ENCODE measurements around the gene DLGAP5. TPM values are rescaled to one million over a fixed set of nuclear protein-coding genes. Genes with fewer than 3 reads are reported as not detected.
A peak's percentile ranks its signal among the peaks of the same experiment; 100 is the strongest.

The DLGAP5 gene
- total and polyA plus RNA-seq, 2 of the 4 experiments (the other 2 are of a cell fraction), result 14.9 to 19.0 TPM

DNA sequence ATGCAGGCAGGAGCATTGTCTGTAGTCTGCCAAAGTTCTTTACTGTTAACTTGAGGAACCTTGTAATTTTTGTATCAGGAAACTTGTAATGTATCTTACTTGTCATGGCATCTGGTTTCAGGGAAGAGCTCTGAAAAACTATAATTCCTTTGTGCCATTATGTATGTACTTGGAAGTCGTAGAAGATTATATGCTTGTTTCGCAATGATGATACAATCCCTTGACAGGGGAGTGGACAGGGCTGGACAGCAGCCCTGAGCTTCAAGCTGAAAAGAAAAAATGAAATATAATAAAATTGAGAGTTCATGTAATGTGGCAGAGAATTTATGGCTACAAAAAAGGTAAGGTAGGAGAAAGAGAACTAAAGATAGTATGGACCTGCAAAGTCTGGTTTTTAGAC is 7.4 kb upstream of the DLGAP5 start:
- TF ChIP-seq RAD21 (IDR thresholded peaks at IDR 0.05; ENCODE audit: low read length), result no peak
- no peak for TF ChIP-seq BHLHE40 (IDR thresholded peaks at IDR 0.05; ENCODE audit: low read depth, low read length)
- no peak for TF ChIP-seq MXI1 (IDR thresholded peaks at IDR 0.05; ENCODE audit: borderline replicate concordance, low read depth, low read length)
- TF ChIP-seq RCOR1 (IDR thresholded peaks at IDR 0.05; ENCODE audit: insufficient replicate concordance, low read length), result no peak
- TF ChIP-seq, protein P1, sequence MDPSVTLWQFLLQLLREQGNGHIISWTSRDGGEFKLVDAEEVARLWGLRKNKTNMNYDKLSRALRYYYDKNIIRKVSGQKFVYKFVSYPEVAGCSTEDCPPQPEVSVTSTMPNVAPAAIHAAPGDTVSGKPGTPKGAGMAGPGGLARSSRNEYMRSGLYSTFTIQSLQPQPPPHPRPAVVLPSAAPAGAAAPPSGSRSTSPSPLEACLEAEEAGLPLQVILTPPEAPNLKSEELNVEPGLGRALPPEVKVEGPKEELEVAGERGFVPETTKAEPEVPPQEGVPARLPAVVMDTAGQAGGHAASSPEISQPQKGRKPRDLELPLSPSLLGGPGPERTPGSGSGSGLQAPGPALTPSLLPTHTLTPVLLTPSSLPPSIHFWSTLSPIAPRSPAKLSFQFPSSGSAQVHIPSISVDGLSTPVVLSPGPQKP (IDR thresholded peaks at IDR 0.05; ENCODE audit: borderline replicate concordance, low read depth, low read length), result no peak
- TF ChIP-seq NFE2L2 (IDR thresholded peaks at IDR 0.05; ENCODE audit: low read depth, low read length), result no peak
- TF ChIP-seq SMC3 (IDR thresholded peaks at IDR 0.05; ENCODE audit: low read depth, low read length), result no peak
- peak; percentile 79 for TF ChIP-seq CEBPB (IDR thresholded peaks at IDR 0.05; ENCODE audit: low read depth, low read length)
- no peak overlapping the region for H3K56ac ChIP-seq (ENCODE audit: extremely low read depth, insufficient read depth, low read length)
- no peak overlapping the region for H3K23ac ChIP-seq (ENCODE audit: low read depth, low read length)
- in situ Hi-C loops (cut with MboI; ENCODE audit: low sequenced_read_pairs) (no loop called here), intact Hi-C loops (cut with micrococcal nuclease) (no loop called here), dilution Hi-C loops (cut with HindIII; ENCODE audit: low sequenced_read_pairs, unreplicated experiment) (no loop called here)
- H2BK20ac ChIP-seq (ENCODE audit: low read depth, low read length), result no peak overlapping the region
- ChIA-PET POLR2A (ENCODE audit: unreplicated experiment) (no interaction called here), CTCF (no interaction called here)
- H4K20me1 ChIP-seq (ENCODE audit: insufficient read depth, low read length), result no peaks in the 10 kb centered on the region
- H2BK120ac ChIP-seq (ENCODE audit: low read depth, low read length), result no peak overlapping the region
- BruUV-seq (replicated peaks), result no TSS peak
- no peak overlapping the region for H4K8ac ChIP-seq (ENCODE audit: low read depth in 2 of 2, low read length in 2 of 2)
- H3K9me3 ChIP-seq (ENCODE audit: control insufficient read depth, insufficient read depth, low read length), result no peaks in the 10 kb centered on the region
- no peak for ATAC-seq (ENCODE audit: low read depth)
- no peak overlapping the region for H2AFZ ChIP-seq (replicated peaks; ENCODE audit: low read length, poor library complexity)
- H3K27me3 ChIP-seq (ENCODE audit: control insufficient read depth, insufficient read depth, low read length), result no peaks in the 10 kb centered on the region
- H4K91ac ChIP-seq (ENCODE audit: insufficient read depth, low read depth, low read length), result no peak overlapping the region
- peak; percentile 24 for DNase-seq
- no peaks in the 10 kb centered on the region for H3K4me1 ChIP-seq (ENCODE audit: control insufficient read depth, insufficient read depth, low read length)
- no peak overlapping the region for H2AK9ac ChIP-seq (replicated peaks; ENCODE audit: low read depth, low read length, poor library complexity)
- no peak overlapping the region for H2BK5ac ChIP-seq (ENCODE audit: low read depth, low read length, poor library complexity, severe bottlenecking)
- WGBS, 2 experiments (ENCODE audit: extremely low coverage in 2 of 2, insufficient read length in 1 of 2), result 42% methylated on average over 2 of the region's 2 CpGs; no CpG with 5 or more reads in 1 of the 2 experiments
- H3K36me3 ChIP-seq (ENCODE audit: control insufficient read depth, insufficient read depth, low read length), result no peaks in the 10 kb centered on the region
- no peak overlapping the region for H3K18ac ChIP-seq (ENCODE audit: low read depth, low read length)
- no peak overlapping the region for H2AK5ac ChIP-seq (ENCODE audit: low read depth, low read length)
- no peak overlapping the region for H3K4me3 ChIP-seq (ENCODE audit: insufficient read depth, low read depth, low read length)
- no peak overlapping the region for H3K27ac ChIP-seq (ENCODE audit: insufficient read depth, low read length)
- H3K9ac ChIP-seq (ENCODE audit: low read depth, low read length), result no peak overlapping the region
- no peak overlapping the region for H3K14ac ChIP-seq (replicated peaks; ENCODE audit: low read depth, low read length)
- H3K4me2 ChIP-seq (ENCODE audit: low read depth, low read length), result no peak overlapping the region
- H3K9me1 ChIP-seq (ENCODE audit: insufficient read depth, low read length), result no peaks in the 10 kb centered on the region
- H3K4ac ChIP-seq (ENCODE audit: low read depth, low read length), result no peak overlapping the region
- no peaks in the 10 kb centered on the region for H3K79me1 ChIP-seq (ENCODE audit: low read depth in 1 of 2, low read length in 2 of 2)
- no peak overlapping the region for H2BK15ac ChIP-seq (ENCODE audit: low read depth, low read length)
- no peak overlapping the region for H4K5ac ChIP-seq (ENCODE audit: low read depth, low read length)
